ENCODE results near the gene KREMEN2.

KREMEN2 gene

DNA sequence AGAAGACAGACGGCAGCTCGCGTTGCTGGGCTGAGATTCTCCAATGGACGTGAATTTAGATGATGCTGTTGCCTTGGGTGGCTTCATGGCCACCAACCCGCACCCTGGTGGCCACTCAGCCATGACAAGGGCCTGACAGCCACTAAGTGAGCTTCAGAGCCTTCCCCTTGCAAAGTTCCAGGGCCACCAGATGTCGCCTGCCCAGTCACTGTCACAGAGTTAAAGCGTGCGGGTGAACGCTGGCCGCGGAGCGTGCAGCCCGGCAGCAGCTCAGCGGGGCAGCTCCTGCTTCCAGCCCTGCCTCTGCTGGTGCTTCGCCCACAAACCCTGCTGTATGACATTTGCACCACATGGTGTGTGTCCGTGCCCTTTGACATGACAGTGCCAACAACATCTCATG is 13.3 kb upstream of the KREMEN2 start:
- in situ Hi-C loops (cut with MboI; ENCODE audit: low sequenced_read_pairs, unreplicated experiment) = no loop called here
- TF ChIP-seq CTCF (IDR thresholded peaks at IDR 0.05; ENCODE audit: borderline replicate concordance, control extremely low read depth, extremely low read depth, insufficient read depth, missing control alignments) = no peak
- no peak for DNase-seq (ENCODE audit: low spot score)

GRCh38 chr16:2952679-2953078 is 11.4 kb upstream of the KREMEN2 start:
- no peak for TF ChIP-seq CTCF (IDR thresholded peaks at IDR 0.05; ENCODE audit: borderline replicate concordance, control extremely low read depth, extremely low read depth, insufficient read depth, missing control alignments)
- in situ Hi-C loops (cut with MboI; ENCODE audit: low sequenced_read_pairs, unreplicated experiment) = no loop called here
- DNase-seq (ENCODE audit: low spot score) = no peak

DNA sequence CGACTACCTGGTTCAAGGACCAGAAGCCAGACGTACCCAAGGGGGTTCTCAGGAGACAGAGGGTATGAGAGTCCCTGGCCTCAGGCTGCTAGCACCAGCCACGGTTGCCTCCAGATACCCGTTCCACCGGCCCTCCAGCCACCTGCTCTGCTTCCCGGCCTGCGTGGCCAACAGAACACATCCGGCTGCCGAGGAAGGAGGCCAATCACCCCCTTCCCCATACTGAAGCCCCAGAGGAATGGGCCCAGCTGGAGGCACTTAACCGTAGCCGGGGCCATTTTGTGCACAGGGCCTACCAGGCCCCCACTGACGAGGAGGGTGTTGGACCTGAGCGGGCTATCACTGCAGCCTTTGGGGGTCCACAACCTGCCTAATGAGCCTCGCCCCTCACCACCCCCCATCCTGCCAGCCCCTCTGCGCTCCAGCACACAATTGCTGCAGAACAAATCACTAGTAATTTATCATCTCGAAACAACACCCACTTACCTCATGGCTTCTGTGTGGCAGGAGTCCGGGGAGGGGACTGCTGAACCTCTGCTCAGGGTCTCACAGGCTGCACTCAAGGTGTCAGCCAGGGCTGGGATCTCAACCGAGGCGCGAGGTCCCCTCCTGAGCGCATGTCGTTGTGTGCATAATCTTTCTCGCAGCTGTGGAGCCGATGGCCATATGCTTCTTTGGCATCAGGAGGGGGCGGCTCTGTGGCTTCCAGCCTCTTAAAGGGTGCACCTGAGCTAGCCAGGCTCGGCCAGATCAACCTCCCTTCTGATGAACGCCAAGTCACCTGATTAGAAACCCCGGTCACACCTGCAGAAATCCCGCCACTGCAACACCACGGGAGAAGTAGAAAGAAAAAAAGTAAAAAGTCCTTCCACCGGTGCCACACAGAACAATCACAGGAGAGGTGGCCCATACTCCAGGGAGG is 10.1 kb upstream of the KREMEN2 start:
- TF ChIP-seq CTCF (IDR thresholded peaks at IDR 0.05; ENCODE audit: borderline replicate concordance, control extremely low read depth, extremely low read depth, insufficient read depth, missing control alignments) = no peak
- no peak for DNase-seq (ENCODE audit: low spot score)
- in situ Hi-C loops (cut with MboI; ENCODE audit: low sequenced_read_pairs, unreplicated experiment) = no loop called here

- in situ Hi-C loops (cut with MboI; ENCODE audit: low sequenced_read_pairs, unreplicated experiment) = no loop called here
- TF ChIP-seq CTCF (IDR thresholded peaks at IDR 0.05; ENCODE audit: borderline replicate concordance, control extremely low read depth, extremely low read depth, insufficient read depth, missing control alignments) = no peak
- DNase-seq (ENCODE audit: low spot score) = no peak
Observed at GRCh38 chr16:2954656-2955381, 9.3 kb upstream of the KREMEN2 start.

- in situ Hi-C loops (cut with MboI; ENCODE audit: low sequenced_read_pairs, unreplicated experiment) = no loop called here
- TF ChIP-seq CTCF (IDR thresholded peaks at IDR 0.05; ENCODE audit: borderline replicate concordance, control extremely low read depth, extremely low read depth, insufficient read depth, missing control alignments) = no peak
- no peak for DNase-seq (ENCODE audit: low spot score)
Observed at GRCh38 chr16:2955438-2955778, 8.7 kb upstream of the KREMEN2 start.

GRCh38 chr16:2955779-2956578 is 8.1 kb upstream of the KREMEN2 start:
- DNase-seq (ENCODE audit: low spot score) = no peak
- TF ChIP-seq CTCF (IDR thresholded peaks at IDR 0.05; ENCODE audit: borderline replicate concordance, control extremely low read depth, extremely low read depth, insufficient read depth, missing control alignments) = no peak
- in situ Hi-C loops (cut with MboI; ENCODE audit: low sequenced_read_pairs, unreplicated experiment) = no loop called here
